CD4-positive, CD25-positive, alpha-beta regulatory T cell (primary cell): ENCODE results near the gene PLEKHF1. TPM values are rescaled to one million over a fixed set of nuclear protein-coding genes. Genes with fewer than 3 reads are reported as not detected.
"Not testable (repeated sequence)": the region's sequence is repeated elsewhere in the genome, so short reads cannot be mapped to it uniquely, and the experiment has no call there.

Source experiments
- ATAC-seq, 2 donors: fragments of 150-1000 bp; cut with Tn5 transposase; one replicate each; pipeline ENCODE4 v1.10.0; 2021; ENCODE audit warnings: low read depth in 2 of 2, moderate number of reproducible peaks in 2 of 2, moderate library complexity in 1 of 2
- DNase-seq, 3 donors: peaks; one replicate each; pipeline versions ENCODE4 v3.0.0 to v3.0.0-alpha.2; 2012 to 2022; ENCODE audit warnings: mixed read lengths in 1 of 3
- H3K27ac ChIP-seq: one replicate; pipeline ENCODE4 v1.7.0; 2013; ENCODE audit warnings: mild to moderate bottlenecking, low read length; ENCODE audit not compliant: insufficient read depth, poor library complexity, severe bottlenecking
- H3K27me3 ChIP-seq: one replicate; pipeline ENCODE4 v1.7.0; 2013; ENCODE audit warnings: low read length; ENCODE audit not compliant: control insufficient read depth, insufficient read depth
- H3K36me3 ChIP-seq: one replicate; pipeline ENCODE4 v1.7.0; 2013; ENCODE audit warnings: mild to moderate bottlenecking, low read length, moderate library complexity; ENCODE audit not compliant: control insufficient read depth, insufficient read depth
- H3K4me1 ChIP-seq: 2 replicates; pipeline ENCODE4 v1.7.0; 2013; ENCODE audit warnings: mild to moderate bottlenecking, low read length; ENCODE audit not compliant: insufficient read depth, control insufficient read depth, poor library complexity, severe bottlenecking
- H3K4me3 ChIP-seq: one replicate; pipeline ENCODE4 v1.7.0; 2013; ENCODE audit warnings: low read depth, mild to moderate bottlenecking, low read length, moderate library complexity
- H3K9me3 ChIP-seq, 2 experiments: 1 replicate in 1 of 2; 2 replicates in 1 of 2; pipeline ENCODE4 v1.7.0; 2013; ENCODE audit warnings: low read length in 2 of 2, mild to moderate bottlenecking in 1 of 2, moderate library complexity in 1 of 2; ENCODE audit not compliant: control insufficient read depth in 2 of 2
- H3K27ac Mint-ChIP-seq, 3 donors: one replicate each; pipeline ENCODE4 v1.8.0; 2020 to 2022; ENCODE audit warnings: mild to moderate bottlenecking in 3 of 3, mixed read lengths in 3 of 3, moderate library complexity in 2 of 3
- H3K27me3 Mint-ChIP-seq: one replicate; pipeline ENCODE4 v1.8.0; 2022; ENCODE audit warnings: mild to moderate bottlenecking, mixed read lengths
- H3K36me3 Mint-ChIP-seq: one replicate; pipeline ENCODE4 v1.8.0; 2020; ENCODE audit warnings: mixed read lengths
- H3K4me1 Mint-ChIP-seq, 4 donors: one replicate each; pipeline ENCODE4 v1.8.0; 2020 to 2022; ENCODE audit warnings: mixed read lengths in 4 of 4, mild to moderate bottlenecking in 1 of 4
- H3K4me3 Mint-ChIP-seq, 4 donors: one replicate each; pipeline ENCODE4 v1.8.0; 2020 to 2022; ENCODE audit warnings: mild to moderate bottlenecking in 4 of 4, mixed read lengths in 4 of 4, moderate library complexity in 3 of 4
- H3K9me3 Mint-ChIP-seq, 7 donors: one replicate each; pipeline ENCODE4 v1.8.0; 2020 to 2022; ENCODE audit warnings: mixed read lengths in 7 of 7, mild to moderate bottlenecking in 3 of 7, moderate library complexity in 2 of 7
- polyA plus RNA-seq, 4 donors: library from polyadenylated mRNA; unstranded; fragments of 300-500 nt; fragmentation: Illumina TruSeq; gene quantifications; one replicate each; pipeline ENCODE4 v1.2.3, GENCODE V29; 2021
- total RNA-seq: library from RNA; stranded (reverse); gene quantifications from one replicate; pipeline ENCODE4 v1.2.3, GENCODE V29; 2022

PLEKHF1 gene
- total and polyA plus RNA-seq, 5 donors from 2014 or later: 21.0 to 49.3 (median 35.1) TPM

DNA sequence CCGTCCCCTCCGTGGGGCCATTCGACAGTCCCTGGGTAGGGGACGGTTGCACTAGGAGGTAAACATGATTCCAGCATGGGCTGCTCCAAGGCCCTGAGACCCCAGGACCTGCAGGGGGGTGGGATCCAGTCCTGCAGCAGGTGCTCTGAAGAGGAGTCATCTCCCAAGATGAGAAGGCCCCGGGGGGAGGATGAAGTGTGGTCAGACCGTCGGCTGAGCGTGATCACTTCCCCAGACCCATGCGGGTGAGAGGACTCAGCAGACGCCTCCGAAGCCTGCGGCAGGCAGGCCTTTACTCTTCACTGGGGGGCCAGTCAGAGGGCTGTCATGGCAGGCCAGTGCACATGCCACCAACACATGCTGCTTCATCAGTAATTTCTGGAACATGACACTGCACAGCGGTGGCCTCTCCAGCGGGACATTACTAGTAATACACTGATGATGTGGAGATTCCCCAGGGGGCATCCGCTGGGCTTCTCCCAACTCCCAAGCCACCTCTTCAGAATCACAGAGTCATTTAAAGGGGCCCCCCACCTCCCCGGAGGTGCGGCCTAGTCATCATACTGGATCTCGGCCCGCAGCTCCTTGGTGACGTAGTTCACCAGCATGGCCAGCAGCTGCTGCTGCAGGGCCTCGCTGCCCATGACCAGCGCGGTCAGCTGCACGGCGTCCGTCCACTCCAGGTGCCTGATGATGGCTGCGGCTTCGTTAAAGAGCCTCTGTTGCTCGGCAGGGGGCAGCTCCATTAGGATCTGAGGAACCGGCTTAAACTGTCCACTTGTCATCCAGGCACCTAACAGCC lies 37.1 kb downstream of the PLEKHF1 start:
- H3K9me3 Mint-ChIP-seq: no peaks in the 10 kb centered on the region
- H3K4me3 ChIP-seq: no peak overlapping the region
- H3K36me3 Mint-ChIP-seq: peaks cover 10% of the 10 kb centered on the region
- peaks cover 10 to 39% (median 13%) of the 10 kb centered on the region in 4 donors for H3K4me1 Mint-ChIP-seq
- ATAC-seq: no peak
- H3K4me3 Mint-ChIP-seq: no peak overlapping the region
- H3K27ac Mint-ChIP-seq: peak overlapping the region in 1 of 3 donors; percentile 14
- no peak overlapping the region for H3K27ac ChIP-seq
- no peaks in the 10 kb centered on the region for H3K9me3 ChIP-seq
- no peak for DNase-seq
- no peaks in the 10 kb centered on the region for H3K27me3 Mint-ChIP-seq
- no peaks in the 10 kb centered on the region for H3K27me3 ChIP-seq
- H3K36me3 ChIP-seq: peaks cover 44% of the 10 kb centered on the region
- peaks cover 4% of the 10 kb centered on the region for H3K4me1 ChIP-seq

GRCh38 chr19:29702963-29703320 lies 37.7 kb downstream of the PLEKHF1 start:
- ATAC-seq (no peak), DNase-seq (no peak)
- Mint-ChIP-seq H3K27ac (no peak overlapping the region), H3K9me3 (no peaks in the 10 kb centered on the region), H3K27me3 (no peaks in the 10 kb centered on the region), H3K4me3 (no peak overlapping the region), H3K4me1 (peaks cover 10 to 37% (median 16%) of the 10 kb centered on the region in 4 donors), H3K36me3 (peaks cover 10% of the 10 kb centered on the region)
- no peak overlapping the region for H3K27ac ChIP-seq
- no peak overlapping the region for H3K4me3 ChIP-seq
- H3K4me1 ChIP-seq: peaks cover 4% of the 10 kb centered on the region
- H3K9me3 ChIP-seq: no peaks in the 10 kb centered on the region
- peaks cover 49% of the 10 kb centered on the region for H3K36me3 ChIP-seq
- H3K27me3 ChIP-seq: no peaks in the 10 kb centered on the region

GRCh38 chr19:29704562-29705558 lies 39.6 kb downstream of the PLEKHF1 start:
- Mint-ChIP-seq H3K9me3 (no peaks in the 10 kb centered on the region), H3K27ac (peak overlapping the region; percentile 61 to 72 (median 68)), H3K4me3 (peak overlapping the region in 2 of 4 donors; percentile 23 to 52), H3K27me3 (no peaks in the 10 kb centered on the region), H3K36me3 (peaks cover 10% of the 10 kb centered on the region), H3K4me1 (peaks cover 16 to 45% (median 25%) of the 10 kb centered on the region in 4 donors)
- H3K9me3 ChIP-seq: no peaks in the 10 kb centered on the region
- H3K4me3 ChIP-seq: no peak overlapping the region
- ATAC-seq (peak in 1 of 2 donors; percentile 52), DNase-seq (peak in 1 of 3 donors; percentile 61)
- H3K27me3 ChIP-seq: no peaks in the 10 kb centered on the region
- peaks cover 11% of the 10 kb centered on the region for H3K4me1 ChIP-seq
- peaks cover 58% of the 10 kb centered on the region for H3K36me3 ChIP-seq
- peak overlapping the region; percentile 62 for H3K27ac ChIP-seq

- no peaks in the 10 kb centered on the region for H3K9me3 Mint-ChIP-seq
- H3K4me3 Mint-ChIP-seq: peak overlapping the region in 1 of 4 donors; percentile 52
- Histone ChIP-seq H3K9me3 (no peaks in the 10 kb centered on the region), H3K36me3 (peaks cover 59% of the 10 kb centered on the region), H3K27ac (no peak overlapping the region), H3K27me3 (no peaks in the 10 kb centered on the region), H3K4me1 (peaks cover 18% of the 10 kb centered on the region), H3K4me3 (no peak overlapping the region)
- H3K27ac Mint-ChIP-seq: peak overlapping the region; percentile 31 to 72 (median 61)
- ATAC-seq (no peak), DNase-seq (no peak)
- no peaks in the 10 kb centered on the region for H3K27me3 Mint-ChIP-seq
- H3K36me3 Mint-ChIP-seq: peaks cover 13% of the 10 kb centered on the region
- peaks cover 16 to 53% (median 33%) of the 10 kb centered on the region in 4 donors for H3K4me1 Mint-ChIP-seq
Measured at GRCh38 chr19:29705706-29706105, 40.4 kb downstream of the PLEKHF1 start.

DNA sequence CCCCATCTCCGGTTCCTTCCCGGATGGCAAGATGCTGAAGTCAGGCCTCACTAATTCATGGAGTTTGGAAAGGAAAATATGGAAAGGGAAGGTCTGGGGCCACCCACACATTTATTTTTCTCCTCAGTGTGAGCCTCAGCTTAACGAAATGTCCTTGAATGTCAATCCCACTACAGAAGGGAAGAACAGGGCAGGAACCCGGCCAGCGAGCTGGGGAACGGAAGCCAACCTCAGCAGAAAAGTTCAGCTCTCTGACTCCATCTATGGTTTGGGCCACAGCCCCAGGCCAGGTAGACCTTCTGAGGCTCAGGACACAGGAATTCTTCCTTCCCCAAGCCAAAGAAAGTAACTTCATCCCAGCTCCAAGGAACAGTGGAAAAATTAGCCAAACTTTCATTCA lies 41.4 kb downstream of the PLEKHF1 start:
- ATAC-seq (no peak), DNase-seq (no peak)
- H3K4me3 Mint-ChIP-seq: peak overlapping the region in 1 of 4 donors; percentile 41
- no peak overlapping the region for H3K27ac ChIP-seq
- peaks cover 15% of the 10 kb centered on the region for H3K36me3 Mint-ChIP-seq
- H3K27me3 Mint-ChIP-seq: no peaks in the 10 kb centered on the region
- H3K9me3 ChIP-seq: no peaks in the 10 kb centered on the region
- peaks cover 27% of the 10 kb centered on the region for H3K4me1 ChIP-seq
- no peaks in the 10 kb centered on the region for H3K27me3 ChIP-seq
- H3K4me1 Mint-ChIP-seq: peaks cover 16 to 60% (median 39%) of the 10 kb centered on the region in 4 donors
- peak overlapping the region in 1 of 3 donors; percentile 11 for H3K27ac Mint-ChIP-seq
- no peak overlapping the region for H3K4me3 ChIP-seq
- no peaks in the 10 kb centered on the region for H3K9me3 Mint-ChIP-seq
- H3K36me3 ChIP-seq: peaks cover 54% of the 10 kb centered on the region

GRCh38 chr19:29708554-29709439 lies 43.5 kb downstream of the PLEKHF1 start:
- Histone ChIP-seq H3K36me3 (peaks cover 42% of the 10 kb centered on the region), H3K27ac (no peak overlapping the region), H3K4me3 (no peak overlapping the region), H3K9me3 (no peaks in the 10 kb centered on the region), H3K27me3 (no peaks in the 10 kb centered on the region), H3K4me1 (peaks cover 48% of the 10 kb centered on the region)
- H3K27ac Mint-ChIP-seq: peak overlapping the region in 2 of 3 donors; percentile 74 to 90
- H3K9me3 Mint-ChIP-seq: no peaks in the 10 kb centered on the region
- peaks cover 17% of the 10 kb centered on the region for H3K36me3 Mint-ChIP-seq
- peak overlapping the region in 2 of 4 donors; percentile 11 to 59 for H3K4me3 Mint-ChIP-seq
- no peaks in the 10 kb centered on the region for H3K27me3 Mint-ChIP-seq
- peaks cover 28 to 79% (median 58%) of the 10 kb centered on the region in 4 donors for H3K4me1 Mint-ChIP-seq
- DNase-seq (no peak), ATAC-seq (no peak)

DNA sequence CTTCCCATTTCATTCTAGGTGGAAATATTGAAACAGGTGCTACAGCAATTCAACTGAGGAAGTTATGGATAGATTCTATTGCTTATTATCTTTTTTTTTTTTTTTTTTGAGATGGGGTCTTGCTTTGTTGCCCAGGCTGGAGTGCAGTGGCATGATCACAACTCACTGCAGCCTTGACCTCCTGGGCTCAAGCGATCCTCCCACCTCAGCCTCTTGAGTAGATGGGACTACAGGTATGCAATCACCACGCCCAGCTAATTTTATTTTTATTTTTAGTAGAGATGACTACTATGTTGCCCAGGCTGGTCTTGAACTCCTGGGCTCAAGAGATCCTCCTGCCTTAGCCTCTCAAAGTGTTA lies 44.2 kb downstream of the PLEKHF1 start:
- peaks cover 41% of the 10 kb centered on the region for H3K36me3 ChIP-seq
- DNase-seq, ATAC-seq, H3K9me3 Mint-ChIP-seq, H3K27me3 ChIP-seq, H3K27me3 Mint-ChIP-seq, H3K9me3 ChIP-seq, H3K4me3 ChIP-seq, H3K27ac ChIP-seq: not testable (repeated sequence)
- Mint-ChIP-seq H3K27ac (peak overlapping the region; percentile 43 to 90 (median 74)), H3K36me3 (peaks cover 17% of the 10 kb centered on the region), H3K4me3 (peak overlapping the region in 1 of 4 donors; percentile 59), H3K4me1 (peaks cover 27 to 79% (median 62%) of the 10 kb centered on the region in 4 donors)
- peaks cover 54% of the 10 kb centered on the region for H3K4me1 ChIP-seq
